Adrenal gland (tissue), 19 donors: Measurements from ENCODE around the gene TBC1D24. TPM values are rescaled to one million over a fixed set of nuclear protein-coding genes. Genes with fewer than 3 reads are reported as not detected.

ENCODE experiments used
- DNase-seq, 7 donors: peaks; one replicate each; pipeline ENCODE4 v3.0.0-alpha.2; 2019 to 2020
- H3K27ac ChIP-seq, 5 donors: fragments of 200-600 bp; sonication (generic) in 4 of 5; 1 replicate in 3 of 5; 2 replicates in 2 of 5; pipeline versions ENCODE4 v1.5.1 to v1.8.0; 2016 to 2020; ENCODE audit warnings: mild to moderate bottlenecking in 1 of 5
- H3K27me3 ChIP-seq: fragments of 200-600 bp; 2 replicates; pipeline ENCODE4 v1.8.0; 2021
- H3K36me3 ChIP-seq, 2 donors: fragments of 200-600 bp; replicated peaks in 1 of 2; 1 replicate in 1 of 2; 2 replicates in 1 of 2; pipeline versions ENCODE4 v1.5.1 to v1.8.0; 2018 to 2022
- H3K4me1 ChIP-seq, 2 donors: fragments of 200-600 bp; replicated peaks in 1 of 2; 1 replicate in 1 of 2; 2 replicates in 1 of 2; pipeline versions ENCODE4 v1.5.1 to v1.8.0; 2018 to 2021
- H3K4me3 ChIP-seq, 4 donors: fragments of 200-600 bp; sonication (generic) in 3 of 4; one replicate each; pipeline ENCODE4 v1.5.1; 2016 to 2018
- H3K9me3 ChIP-seq, 3 donors: fragments of 200-600 bp; sonication (generic) in 1 of 3; replicated peaks in 1 of 3; 1 replicate in 2 of 3; 2 replicates in 1 of 3; pipeline versions ENCODE4 v1.5.1 to v1.8.0; 2016 to 2021
- CTCF ChIP-seq, 6 experiments: fragments of 450-650 bp in 4 of 6; fragments of 200-600 bp in 2 of 6; sonication (generic) in 1 of 6; IDR thresholded peaks; 1 replicate in 5 of 6; 2 replicates in 1 of 6; pipeline versions ENCODE4 v1.5.1 to v1.8.0; 2016 to 2021; ENCODE audit warnings: antibody characterized with exemption in 6 of 6, mild to moderate bottlenecking in 2 of 6, moderate library complexity in 1 of 6
- POLR2A ChIP-seq, 2 donors: fragments of 450-650 bp; IDR thresholded peaks; one replicate each; pipeline ENCODE4 v1.6.1; 2017; ENCODE audit warnings: antibody characterized with exemption in 2 of 2, mild to moderate bottlenecking in 2 of 2, moderate library complexity in 1 of 2
- WGBS, 4 donors: extraction: QIAGEN DNeasy Blood & Tissue Kit in 2 of 4; methylation state at CpG; one replicate each; pipeline versions ENCODE4 v1.1.5 to v1.1.7; 2013 to 2017; 5-methylcytosine and 5-hydroxymethylcytosine counted together
- intact Hi-C, 2 donors: fragments of 100-400 bp; cut with DNase I; formaldehyde crosslinking; loops; one replicate each; pipeline versions ENCODE4 v1.14.1 to v1.15.0; 2022 to 2023
- long read RNA-seq, 10 donors: library from polyadenylated mRNA in 3 of 10; unstranded in 2 of 10; stranded (forward) in 1 of 10; transcript quantifications; one replicate each; pipeline ENCODE4 v2.0.0 and lab custom pipeline, GENCODE V29; 2021 to 2026
- polyA plus RNA-seq, 3 donors: library from polyadenylated mRNA; stranded (reverse); fragments of 200-250 nt in 2 of 3; fragments of 350-450 nt in 1 of 3; fragmentation: Illumina TruSeq in 1 of 3; extraction: RNeasy Lipid Tissue Mini Kit (QIAGEN cat#74804) in 1 of 3; gene quantifications; one replicate each; pipeline ENCODE4 v1.2.3, GENCODE V29; 2013 to 2014
- total RNA-seq, 9 donors: library from RNA; depleted of rRNA in 4 of 9; stranded (reverse); fragments of >200 nt in 4 of 9; fragments of 120-200 nt in 1 of 9; fragmentation: NEBNext Ultra II Directional in 1 of 9; extraction: Animal tissue kit (Norgen Biotek cat#: 25700) in 1 of 9; gene quantifications; one replicate each; pipeline versions ENCODE4 v1.1.0 to v1.2.4, GENCODE V29; 2013 to 2023
- donor health status: healthy with polysubstance abuse.
- donor health status: Bipolar disorder and iron deficiency.
- donor health status: DM: yes; HTN: yes; CAD: no.
- donor health status: DM: no; HTN: no; CAD: no.
- donor health status: DM: no; HTN: no; CAD: no.
- donor health status: DM: yes; HTN: yes; CAD: no.

TBC1D24 gene
- total RNA-seq (10 to 100 TPM in 8 of 9 donors, 1 to 10 TPM in 1; 5.9 to 18.5 (median 14.7) TPM), polyA plus RNA-seq (10 to 100 TPM in 1 of 3 donors, 1 to 10 TPM in 2; 3.9 to 13.8 (median 4.7) TPM)
- long read RNA-seq, donor 1: 0 reads
- long read RNA-seq, donor 2: 0 reads
- long read RNA-seq, donor 3, full-length matches to known transcripts: 1 of 1 reads
- long read RNA-seq, donor 3, partial matches to known transcripts: 0 of 1 reads
- long read RNA-seq, donor 3, other reads (novel, unspliced or antisense): 0 of 1 reads
- long read RNA-seq, donor 4: 0 reads
- long read RNA-seq, donor 5, full-length matches to known transcripts: 9 of 12 reads
- long read RNA-seq, donor 5, partial matches to known transcripts: 0 of 12 reads
- long read RNA-seq, donor 5, other reads (novel, unspliced or antisense): 3 of 12 reads
- long read RNA-seq, donor 6: 0 reads
- long read RNA-seq, donor 7: 0 reads
- long read RNA-seq, donor 8: 0 reads
- long read RNA-seq, donor 9: 0 reads
- long read RNA-seq, donor 10: 0 reads

GRCh38 chr16:2474877-2475412 lies at the start of gene TBC1D24:
Gene TBC1D24, plus strand, starts transcription at chr16:2475127. Its CDS starts 21,022 bp downstream, at chr16:2496149.
- intact Hi-C loops: no loop called here
- H3K4me3 ChIP-seq: peak within 1 kb of the TSS in 3 of 4 donors; percentile 32 to 91 (median 88)
- peak; percentile 47 to 67 for TF ChIP-seq POLR2A (IDR thresholded peaks at IDR 0.05)
- no peak for TF ChIP-seq CTCF (IDR thresholded peaks at IDR 0.05)
- peaks cover 23 to 49% of the 10 kb centered on the region in 2 donors for H3K4me1 ChIP-seq
- H3K36me3 ChIP-seq: no peaks in the 10 kb centered on the region
- H3K9me3 ChIP-seq: no peaks in the 10 kb centered on the region
- DNase-seq: peak; percentile 80 to 91 (median 84)
- peaks cover 17% of the 10 kb centered on the region for H3K27me3 ChIP-seq
- WGBS, 4 donors: 0 to 1% (median 0%) methylated on average over 14 to 77 of the region's 77 CpGs; no CpG with 5 or more reads in 1 of the 4 donors
- H3K27ac ChIP-seq: peak within 1 kb of the TSS in 4 of 5 donors; percentile 61 to 92 (median 84)

DNA sequence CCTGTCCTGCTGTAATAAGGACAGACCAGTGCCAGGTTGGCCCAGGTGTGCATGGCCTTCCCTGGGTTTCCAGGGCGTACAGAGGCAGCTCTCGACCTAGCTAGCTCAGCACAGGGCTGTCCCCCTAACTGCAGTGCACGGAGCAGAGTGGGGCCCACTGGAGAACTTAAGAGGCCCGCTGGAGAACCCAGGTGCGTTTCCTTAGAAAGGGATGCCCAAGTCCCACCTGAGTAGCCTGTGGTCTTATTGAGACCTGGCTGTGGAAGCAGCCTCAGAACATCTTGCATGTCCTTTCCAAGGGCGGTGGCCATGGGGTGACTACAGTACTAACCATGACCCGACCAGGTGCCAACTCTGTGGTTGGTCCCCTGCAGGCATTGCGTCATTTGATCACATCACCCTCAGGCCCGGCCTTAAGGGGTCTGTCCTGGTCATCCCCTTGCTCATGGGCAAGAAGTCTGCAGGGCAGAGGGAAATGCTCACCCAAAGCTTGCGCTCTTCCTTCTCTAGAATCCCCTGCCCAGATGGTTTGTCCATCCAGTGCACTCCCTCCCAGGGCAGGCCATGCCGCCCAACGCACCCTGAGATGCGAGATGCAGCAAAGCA lies 49.0 kb upstream of the TBC1D24 start:
- intact Hi-C loops: loop anchor here (5.0 to 10.0 kb wide), 2 partner anchors 79 to 84 kb away; partner anchors contain the start of gene ABCA3 (in 2 of the 2)
- Histone ChIP-seq H3K27ac (no peak overlapping the region), H3K4me3 (no peak overlapping the region), H3K36me3 (no peaks in the 10 kb centered on the region), H3K4me1 (peaks cover 0 to 10% of the 10 kb centered on the region in 2 donors), H3K9me3 (no peaks in the 10 kb centered on the region), H3K27me3 (no peaks in the 10 kb centered on the region)
- no peak for DNase-seq
- WGBS, 4 donors: 91 to 95% (median 94%) methylated on average over 8 to 13 of the region's 13 CpGs
- no peak for TF ChIP-seq POLR2A (IDR thresholded peaks at IDR 0.05)
- TF ChIP-seq CTCF (IDR thresholded peaks at IDR 0.05): no peak

DNA sequence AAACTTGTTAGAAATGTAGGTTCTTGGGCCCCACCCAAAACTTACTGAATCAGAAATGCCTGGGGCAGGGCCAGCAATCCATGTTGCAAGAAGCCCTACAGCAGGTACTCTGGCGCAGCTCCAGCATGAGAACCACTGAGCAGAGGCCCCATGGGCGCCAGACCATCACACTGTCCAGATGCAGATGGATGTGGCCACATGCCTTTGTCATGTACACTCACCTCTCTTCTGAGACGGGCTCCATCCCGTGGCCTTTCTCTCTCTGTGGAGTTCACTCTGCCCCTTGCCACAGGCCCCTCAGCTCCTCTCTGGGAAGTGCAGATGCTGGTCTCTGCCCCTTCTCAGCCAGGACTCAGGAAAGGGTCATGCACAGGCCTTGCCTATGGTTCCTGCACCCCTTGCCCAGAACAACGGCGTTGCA lies 48.0 kb upstream of the TBC1D24 start:
- intact Hi-C loops: loop anchor here (5.0 to 10.0 kb wide), 2 partner anchors 78 to 85 kb away; partner anchors contain the start of gene ABCA3 (in 2 of the 2)
- Histone ChIP-seq H3K27ac (no peak overlapping the region), H3K27me3 (no peaks in the 10 kb centered on the region), H3K4me3 (no peak overlapping the region), H3K9me3 (no peaks in the 10 kb centered on the region), H3K36me3 (peaks cover 0 to under 1% of the 10 kb centered on the region in 2 donors), H3K4me1 (peaks cover 0 to 10% of the 10 kb centered on the region in 2 donors)
- WGBS, 4 donors: 94 to 100% (median 95%) methylated on average over 6 of the region's 6 CpGs
- TF ChIP-seq CTCF (IDR thresholded peaks at IDR 0.05) (no peak), POLR2A (IDR thresholded peaks at IDR 0.05) (no peak)
- no peak for DNase-seq

GRCh38 chr16:2427526-2427925 lies 47.4 kb upstream of the TBC1D24 start:
- Histone ChIP-seq H3K36me3 (peaks cover 0 to 6% of the 10 kb centered on the region in 2 donors), H3K4me3 (no peak overlapping the region), H3K9me3 (no peaks in the 10 kb centered on the region), H3K27me3 (no peaks in the 10 kb centered on the region), H3K27ac (no peak overlapping the region), H3K4me1 (peaks cover 0 to 10% of the 10 kb centered on the region in 2 donors)
- DNase-seq: no peak
- 84 to 94% (median 87%) methylated on average over 4 of the region's 4 CpGs for WGBS, 4 donors
- intact Hi-C loops: loop anchor here (5.0 to 10.0 kb wide), 2 partner anchors 77 to 85 kb away; partner anchors contain the start of gene ABCA3 (in 2 of the 2)
- TF ChIP-seq POLR2A (IDR thresholded peaks at IDR 0.05): no peak
- no peak for TF ChIP-seq CTCF (IDR thresholded peaks at IDR 0.05)
